DND-41 (cell line): ENCODE data around the gene ERH.
A peak's percentile ranks its signal among the peaks of the same experiment; 100 is the strongest.

Experiments
- ATAC-seq: fragments of 200-7000 bp; cut with Tn5 transposase; 3 replicates; pipeline ENCODE4 v1.9.1; 2021; ENCODE audit warnings: low read depth; ENCODE audit not compliant: insufficient read depth
- DNase-seq: peaks from one replicate; pipeline ENCODE4 v3.0.0-alpha.2; 2020
- H2AFZ ChIP-seq: 2 replicates; pipeline ENCODE4 v1.6.0; 2012; ENCODE audit warnings: low read depth, low read length
- H3K27ac ChIP-seq: 2 replicates; pipeline ENCODE4 v1.5.1; 2012; ENCODE audit warnings: low read length, inconsistent platforms
- H3K27me3 ChIP-seq: fragments of 200-600 bp; sonication (generic); 2 replicates; pipeline ENCODE4 v1.6.0; 2012; ENCODE audit warnings: low read length, mild to moderate bottlenecking, inconsistent platforms; ENCODE audit not compliant: insufficient read depth, poor library complexity
- H3K36me3 ChIP-seq: 2 replicates; pipeline ENCODE4 v1.5.1; 2012; ENCODE audit warnings: low read length, inconsistent platforms; ENCODE audit not compliant: insufficient read depth
- H3K4me1 ChIP-seq: 2 replicates; pipeline ENCODE4 v1.5.1; 2012; ENCODE audit warnings: mild to moderate bottlenecking, low read length; ENCODE audit not compliant: insufficient read depth
- H3K4me2 ChIP-seq: 2 replicates; pipeline ENCODE4 v1.6.0; 2012; ENCODE audit warnings: mild to moderate bottlenecking, moderate library complexity, low read length, inconsistent platforms; ENCODE audit not compliant: insufficient read depth
- H3K4me3 ChIP-seq, 2 experiments: fragments of 200-600 bp in 1 of 2; shearing (Covaris generic) in 1 of 2; 2 replicates each; pipeline ENCODE4 v1.5.1; 2012 to 2016; ENCODE audit warnings: inconsistent platforms in 2 of 2, low read length in 2 of 2, mild to moderate bottlenecking in 2 of 2, low read depth in 1 of 2, moderate library complexity in 1 of 2
- H3K79me2 ChIP-seq: 2 replicates; pipeline ENCODE4 v1.6.0; 2012; ENCODE audit warnings: low read length, inconsistent platforms; ENCODE audit not compliant: insufficient read depth
- H3K9ac ChIP-seq: 2 replicates; pipeline ENCODE4 v1.6.0; 2012; ENCODE audit warnings: low read depth, mild to moderate bottlenecking, inconsistent platforms, low read length, moderate library complexity
- H3K9me3 ChIP-seq: 2 replicates; pipeline ENCODE4 v1.5.1; 2012; ENCODE audit warnings: low read length, moderate library complexity, mild to moderate bottlenecking, inconsistent platforms; ENCODE audit not compliant: insufficient read depth, severe bottlenecking
- H4K20me1 ChIP-seq: 2 replicates; pipeline ENCODE4 v1.6.0; 2012; ENCODE audit warnings: low read length; ENCODE audit not compliant: insufficient read depth
- EZH2 ChIP-seq: IDR thresholded peaks from 3 replicates; pipeline ENCODE4 v1.6.1; 2012; ENCODE audit warnings: borderline replicate concordance, low read depth, mild to moderate bottlenecking, moderate library complexity, low read length, inconsistent platforms; ENCODE audit not compliant: severe bottlenecking
- TF ChIP-seq, protein P1 (sequence below): IDR thresholded peaks from 2 replicates; pipeline ENCODE4 v1.5.1; 2012; ENCODE audit warnings: borderline replicate concordance, low read length, moderate library complexity, mild to moderate bottlenecking; ENCODE audit not compliant: poor library complexity, severe bottlenecking; ENCODE audit errors: extremely low read depth

The ERH gene

DNA sequence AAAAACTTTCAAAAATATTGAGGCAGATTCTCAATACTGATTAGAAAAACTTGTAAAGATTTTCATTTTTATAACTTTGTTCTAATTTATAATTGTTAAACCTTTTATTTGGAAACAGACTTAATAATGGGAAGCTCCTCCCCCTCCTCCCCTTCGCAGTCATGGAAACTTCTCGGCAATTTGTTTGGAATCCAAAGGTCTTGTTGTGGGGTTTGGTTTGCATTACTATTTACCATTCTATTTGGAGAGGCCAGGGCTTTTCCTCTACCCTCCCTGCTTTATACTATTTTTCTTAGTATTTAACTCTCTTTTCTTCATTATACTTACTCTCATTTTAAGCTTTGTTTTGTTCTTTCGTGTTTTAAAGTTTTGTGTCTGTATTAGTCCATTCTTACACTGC is 6.4 kb upstream of the ERH start:
- peaks cover 23% of the 10 kb centered on the region; the same call in 1 of the 2 replicates for H4K20me1 ChIP-seq
- no peak for ATAC-seq
- TF ChIP-seq EZH2, result no peak
- TF ChIP-seq, protein P1, sequence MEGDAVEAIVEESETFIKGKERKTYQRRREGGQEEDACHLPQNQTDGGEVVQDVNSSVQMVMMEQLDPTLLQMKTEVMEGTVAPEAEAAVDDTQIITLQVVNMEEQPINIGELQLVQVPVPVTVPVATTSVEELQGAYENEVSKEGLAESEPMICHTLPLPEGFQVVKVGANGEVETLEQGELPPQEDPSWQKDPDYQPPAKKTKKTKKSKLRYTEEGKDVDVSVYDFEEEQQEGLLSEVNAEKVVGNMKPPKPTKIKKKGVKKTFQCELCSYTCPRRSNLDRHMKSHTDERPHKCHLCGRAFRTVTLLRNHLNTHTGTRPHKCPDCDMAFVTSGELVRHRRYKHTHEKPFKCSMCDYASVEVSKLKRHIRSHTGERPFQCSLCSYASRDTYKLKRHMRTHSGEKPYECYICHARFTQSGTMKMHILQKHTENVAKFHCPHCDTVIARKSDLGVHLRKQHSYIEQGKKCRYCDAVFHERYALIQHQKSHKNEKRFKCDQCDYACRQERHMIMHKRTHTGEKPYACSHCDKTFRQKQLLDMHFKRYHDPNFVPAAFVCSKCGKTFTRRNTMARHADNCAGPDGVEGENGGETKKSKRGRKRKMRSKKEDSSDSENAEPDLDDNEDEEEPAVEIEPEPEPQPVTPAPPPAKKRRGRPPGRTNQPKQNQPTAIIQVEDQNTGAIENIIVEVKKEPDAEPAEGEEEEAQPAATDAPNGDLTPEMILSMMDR, result no peak

DNA sequence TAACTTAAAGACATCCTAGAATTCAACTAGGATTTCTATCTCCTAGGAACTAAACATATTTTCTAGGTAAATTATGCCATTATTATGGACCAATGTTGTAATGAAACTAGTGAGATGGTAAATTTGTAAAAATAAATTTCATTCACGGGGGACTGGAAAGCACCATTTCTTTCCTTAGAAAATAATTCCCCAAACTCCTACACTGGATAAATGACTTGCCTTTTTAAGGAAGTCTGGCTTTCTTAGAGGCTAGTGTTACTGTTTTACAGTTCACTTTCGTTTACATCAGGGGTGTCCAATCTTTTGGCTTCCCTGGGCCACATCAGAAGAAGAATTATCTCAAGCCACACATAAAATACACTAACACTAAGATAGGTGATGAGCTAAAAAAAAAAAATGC is 3.7 kb upstream of the ERH start:
- Histone ChIP-seq H3K27me3 (no peaks in the 10 kb centered on the region), H3K4me1 (peaks cover 43% of the 10 kb centered on the region), H3K27ac (no peak overlapping the region), H3K4me2 (peak overlapping the region; percentile 76; the same call in 1 of the 2 replicates), H3K79me2 (peaks cover 95% of the 10 kb centered on the region), H3K4me3 (peak overlapping the region in 1 of 2 experiments; percentile 73; a peak in 1 of 4 replicates), H3K9ac (0 out of 2 replicates have a peak overlapping the region, but pooled peaks have one; percentile 1), H3K9me3 (no peaks in the 10 kb centered on the region), H4K20me1 (peaks cover 30% of the 10 kb centered on the region), H3K36me3 (peaks cover 5% of the 10 kb centered on the region), H2AFZ (no peak overlapping the region)
- no peak for ATAC-seq
- no peak for DNase-seq
- TF ChIP-seq EZH2, result no peak
- TF ChIP-seq, protein P1, result no peak

More for the DNA sequence above, 6.4 kb upstream of the ERH start:
- DNase-seq, result no peak
- Histone ChIP-seq H3K9me3 (no peaks in the 10 kb centered on the region), H3K36me3 (no peaks in the 10 kb centered on the region; the same call in none of the 2 replicates), H3K4me3 (no peak overlapping the region), H3K27ac (no peak overlapping the region), H3K9ac (no peak overlapping the region), H3K27me3 (no peaks in the 10 kb centered on the region), H2AFZ (no peak overlapping the region), H3K4me2 (no peak overlapping the region), H3K79me2 (peaks cover 97% of the 10 kb centered on the region), H3K4me1 (peaks cover 33% of the 10 kb centered on the region)

DNA sequence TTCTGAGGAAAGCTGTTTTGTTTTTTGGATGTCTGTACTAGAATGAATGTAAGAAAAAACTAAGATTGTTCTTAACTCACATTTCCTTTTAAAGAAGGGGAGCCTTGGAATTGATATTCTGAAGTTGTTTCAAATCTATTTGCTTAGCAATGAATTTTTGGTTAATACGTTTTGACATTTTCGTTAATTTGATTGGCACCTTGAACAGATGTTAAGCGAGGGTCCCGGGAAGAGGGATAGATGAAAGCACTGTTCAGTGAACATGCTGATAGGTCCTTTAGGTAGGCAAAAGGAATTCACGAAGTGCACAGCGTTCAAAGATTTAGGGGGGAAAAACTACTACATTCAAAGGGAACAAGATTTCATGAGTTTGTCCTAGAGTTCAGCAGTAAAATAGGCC is 2.1 kb upstream of the ERH start:
- ATAC-seq, result no peak
- peaks cover 46% of the 10 kb centered on the region for H4K20me1 ChIP-seq
- peaks cover 96% of the 10 kb centered on the region for H3K79me2 ChIP-seq

More for the DNA sequence above, 2.1 kb upstream of the ERH start:
- DNase-seq, result no peak
- peak overlapping the region; percentile 95 for H3K9ac ChIP-seq
- H3K27me3 ChIP-seq, result no peaks in the 10 kb centered on the region
- H3K9me3 ChIP-seq, result no peaks in the 10 kb centered on the region
- H3K4me2 ChIP-seq, result peak overlapping the region; percentile 76
- no peak overlapping the region for H2AFZ ChIP-seq
- peaks cover 22% of the 10 kb centered on the region for H3K36me3 ChIP-seq
- peaks cover 59% of the 10 kb centered on the region for H3K4me1 ChIP-seq
- peak overlapping the region; percentile 41 to 73 for H3K4me3 ChIP-seq
- H3K27ac ChIP-seq, result no peak overlapping the region; the same call in 1 of the 2 replicates
- TF ChIP-seq, protein P1, result no peak
- TF ChIP-seq EZH2, result no peak
